Prostate gland (tissue), 2 donors: ENCODE data around the gene KRTAP20-2. TPM values are rescaled to one million over a fixed set of nuclear protein-coding genes. Genes with fewer than 3 reads are reported as not detected.

Source experiments
- DNase-seq: peaks from one replicate; pipeline ENCODE4 v3.0.0-alpha.2; 2019; ENCODE audit warnings: low spot score
- H3K27ac ChIP-seq, 2 donors: fragments of 200-600 bp; sonication (generic); 2 replicates each; pipeline ENCODE4 v1.5.1; 2017 to 2019
- H3K27me3 ChIP-seq: fragments of 200-600 bp; sonication (generic); replicated peaks from 2 replicates; pipeline ENCODE4 v1.5.1; 2019; ENCODE audit not compliant: insufficient read depth
- H3K36me3 ChIP-seq, 2 donors: fragments of 200-600 bp; sonication (generic); 1 replicate in 1 of 2; 2 replicates in 1 of 2; pipeline versions ENCODE4 v1.5.1 to v1.8.1; 2017 to 2019
- H3K4me1 ChIP-seq: fragments of 200-600 bp; sonication (generic); replicated peaks from 2 replicates; pipeline ENCODE4 v1.5.1; 2019
- H3K4me3 ChIP-seq, 2 donors: fragments of 200-600 bp; sonication (generic); 2 replicates each; pipeline ENCODE4 v1.5.1; 2017 to 2019
- H3K9me3 ChIP-seq: fragments of 200-600 bp; sonication (generic); 2 replicates; pipeline ENCODE4 v1.5.1; 2017
- POLR2A ChIP-seq: fragments of 450-650 bp; IDR thresholded peaks from one replicate; pipeline ENCODE4 v1.6.1; 2016; ENCODE audit warnings: antibody characterized with exemption, mild to moderate bottlenecking
- POLR2AphosphoS5 ChIP-seq: sonication (generic); formaldehyde crosslinking; IDR thresholded peaks from one replicate; pipeline ENCODE4 v1.6.1; 2017; ENCODE audit warnings: antibody characterized with exemption
- WGBS: methylation state at CpG from one replicate; pipeline ENCODE4 v1.1.5; 2018; 5-methylcytosine and 5-hydroxymethylcytosine counted together
- intact Hi-C: fragments of 100-400 bp; cut with DNase I; formaldehyde crosslinking; loops from one replicate; pipeline ENCODE4 v1.14.2; 2022
- total RNA-seq, 2 donors: library from RNA; depleted of rRNA; stranded (reverse); fragments of >200 nt; gene quantifications; one replicate each; pipeline ENCODE4 v1.1.0, GENCODE V29; 2016
- TF ChIP-seq, protein P1 (sequence below), 4 experiments: fragments of 200-600 bp in 2 of 4; fragments of 450-650 bp in 2 of 4; sonication (generic) in 2 of 4; IDR thresholded peaks; 1 replicate in 3 of 4; 2 replicates in 1 of 4; pipeline ENCODE4 v1.5.1; 2016 to 2019; ENCODE audit warnings: antibody characterized with exemption in 4 of 4, mild to moderate bottlenecking in 2 of 4, moderate library complexity in 2 of 4

The KRTAP20-2 gene
- total RNA-seq, 2 donors from 2014 or later = not detected

DNA sequence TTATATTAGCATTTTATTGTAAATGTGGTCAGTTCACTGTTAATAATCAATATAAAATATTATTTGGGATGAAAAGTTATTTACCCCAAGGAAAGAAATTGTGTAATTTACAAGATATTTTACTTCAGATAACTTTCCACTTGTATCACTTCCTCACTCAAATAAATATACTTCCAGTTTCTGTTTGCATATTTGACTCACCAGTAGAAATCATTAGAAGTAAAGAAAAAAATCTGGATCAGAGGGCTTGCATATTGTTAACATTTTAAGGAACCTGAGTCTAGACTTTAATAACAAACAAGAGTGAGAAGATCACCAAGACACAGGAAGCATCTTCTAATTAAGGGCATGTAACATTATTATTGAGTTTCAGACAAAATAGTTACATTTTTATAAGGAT lies 14.9 kb upstream of the KRTAP20-2 start:
- H3K4me3 ChIP-seq = no peak overlapping the region
- no peaks in the 10 kb centered on the region for H3K36me3 ChIP-seq
- H3K9me3 ChIP-seq = no peaks in the 10 kb centered on the region
- no peak for DNase-seq
- intact Hi-C loops = no loop called here
- H3K27me3 ChIP-seq = no peaks in the 10 kb centered on the region
- TF ChIP-seq POLR2A (no peak), POLR2AphosphoS5 (no peak)
- TF ChIP-seq, protein P1, sequence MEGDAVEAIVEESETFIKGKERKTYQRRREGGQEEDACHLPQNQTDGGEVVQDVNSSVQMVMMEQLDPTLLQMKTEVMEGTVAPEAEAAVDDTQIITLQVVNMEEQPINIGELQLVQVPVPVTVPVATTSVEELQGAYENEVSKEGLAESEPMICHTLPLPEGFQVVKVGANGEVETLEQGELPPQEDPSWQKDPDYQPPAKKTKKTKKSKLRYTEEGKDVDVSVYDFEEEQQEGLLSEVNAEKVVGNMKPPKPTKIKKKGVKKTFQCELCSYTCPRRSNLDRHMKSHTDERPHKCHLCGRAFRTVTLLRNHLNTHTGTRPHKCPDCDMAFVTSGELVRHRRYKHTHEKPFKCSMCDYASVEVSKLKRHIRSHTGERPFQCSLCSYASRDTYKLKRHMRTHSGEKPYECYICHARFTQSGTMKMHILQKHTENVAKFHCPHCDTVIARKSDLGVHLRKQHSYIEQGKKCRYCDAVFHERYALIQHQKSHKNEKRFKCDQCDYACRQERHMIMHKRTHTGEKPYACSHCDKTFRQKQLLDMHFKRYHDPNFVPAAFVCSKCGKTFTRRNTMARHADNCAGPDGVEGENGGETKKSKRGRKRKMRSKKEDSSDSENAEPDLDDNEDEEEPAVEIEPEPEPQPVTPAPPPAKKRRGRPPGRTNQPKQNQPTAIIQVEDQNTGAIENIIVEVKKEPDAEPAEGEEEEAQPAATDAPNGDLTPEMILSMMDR (IDR thresholded peaks at IDR 0.05) = no peak
- H3K4me1 ChIP-seq = no peaks in the 10 kb centered on the region
- H3K27ac ChIP-seq = no peak overlapping the region

DNA sequence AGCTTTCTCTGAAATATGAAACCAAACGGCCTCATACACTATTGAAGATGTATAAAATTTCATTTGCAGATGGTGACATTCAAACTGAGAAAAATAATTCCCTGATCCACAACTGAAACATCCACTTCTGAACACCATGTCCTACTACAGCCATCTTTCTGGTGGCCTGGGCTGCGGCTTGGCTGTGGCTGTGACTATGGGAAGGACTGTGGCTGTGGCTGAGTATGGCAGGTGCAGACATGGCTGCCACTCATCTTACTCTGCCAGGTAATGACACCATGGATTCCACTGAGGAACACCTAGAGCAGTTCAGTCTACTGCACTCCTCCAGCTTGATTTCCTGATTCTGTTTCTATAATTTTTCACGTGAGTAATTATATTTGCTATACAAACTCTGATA lies 14.5 kb upstream of the KRTAP20-2 start, which contains the start of gene KRTAP20-4:
Gene KRTAP20-4 (plus strand): TSS at position 106 of the 400 bp plus-strand sequence.
- no peak within 1 kb of the TSS for H3K4me3 ChIP-seq
- TF ChIP-seq POLR2AphosphoS5 (no peak), POLR2A (no peak)
- TF ChIP-seq, protein P1 (IDR thresholded peaks at IDR 0.05) = no peak
- no peaks in the 10 kb centered on the region for H3K27me3 ChIP-seq
- no peaks in the 10 kb centered on the region for H3K36me3 ChIP-seq
- WGBS = 70% methylated on average over 3 of the region's 3 CpGs
- intact Hi-C loops = no loop called here
- no peak within 1 kb of the TSS for H3K27ac ChIP-seq
- no peaks in the 10 kb centered on the region for H3K9me3 ChIP-seq
- DNase-seq = no peak
- no peaks in the 10 kb centered on the region for H3K4me1 ChIP-seq

DNA sequence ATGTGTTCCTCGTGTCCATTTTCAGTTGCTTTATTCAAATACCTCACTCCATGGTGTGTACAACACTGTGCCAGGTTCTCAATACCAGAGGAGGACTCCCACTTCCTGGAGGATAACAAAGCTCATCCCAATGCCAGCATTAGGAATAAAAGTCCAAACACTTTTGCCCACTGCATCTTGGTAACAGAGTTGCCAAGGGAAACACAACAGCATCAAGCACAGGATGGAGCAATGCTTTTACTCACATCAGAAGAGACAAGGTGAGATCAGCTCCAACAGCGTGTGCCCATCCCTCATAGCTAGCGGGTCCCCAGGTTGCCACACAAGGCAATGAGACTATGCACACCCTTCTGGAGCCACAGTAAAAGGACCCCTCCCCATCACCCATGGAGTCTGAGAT lies 11.6 kb upstream of the KRTAP20-2 start:
- no peaks in the 10 kb centered on the region for H3K36me3 ChIP-seq
- intact Hi-C loops = no loop called here
- H3K4me3 ChIP-seq = no peak overlapping the region
- H3K9me3 ChIP-seq = no peaks in the 10 kb centered on the region
- 96% methylated on average over 3 of the region's 3 CpGs for WGBS
- H3K4me1 ChIP-seq = no peaks in the 10 kb centered on the region
- H3K27me3 ChIP-seq = no peaks in the 10 kb centered on the region
- no peak overlapping the region for H3K27ac ChIP-seq
- TF ChIP-seq, protein P1 (IDR thresholded peaks at IDR 0.05) = no peak
- no peak for TF ChIP-seq POLR2A
- no peak for TF ChIP-seq POLR2AphosphoS5
- DNase-seq = no peak

DNA sequence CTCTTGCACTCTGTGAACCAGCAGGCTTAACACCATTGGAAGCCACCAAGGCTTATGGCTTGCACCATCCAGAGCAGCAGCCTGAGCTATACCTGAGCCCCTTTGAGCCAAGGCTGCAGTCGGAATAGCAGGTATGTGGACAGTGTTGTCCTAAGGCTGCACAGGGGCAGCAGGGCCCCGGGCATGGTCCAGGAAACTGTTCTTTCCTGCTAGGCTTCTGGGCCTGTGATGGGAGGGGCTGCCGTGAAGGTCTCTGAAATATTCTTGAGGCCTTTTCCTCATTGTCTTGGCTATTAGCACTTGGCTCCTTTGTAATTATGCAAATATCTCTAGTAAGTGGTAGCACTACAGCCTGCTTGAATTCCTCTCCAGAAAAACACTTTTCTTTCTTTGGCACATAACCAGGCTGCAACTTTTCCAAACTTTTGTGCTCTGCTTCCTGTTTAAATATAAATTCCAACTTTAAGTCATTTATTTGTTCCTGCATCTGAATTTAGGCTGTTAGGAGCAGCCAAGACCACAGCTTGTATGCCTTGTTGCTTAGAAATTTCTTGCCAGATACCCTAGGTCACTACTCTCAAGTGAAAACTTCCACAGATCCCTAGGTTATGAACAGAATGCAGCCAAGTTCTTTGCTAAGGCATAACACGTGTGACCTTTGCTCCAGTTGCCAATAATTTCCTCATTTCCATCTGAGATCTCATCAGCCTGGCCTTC lies 9.4 kb upstream of the KRTAP20-2 start:
- no peak for DNase-seq
- no peaks in the 10 kb centered on the region for H3K4me1 ChIP-seq
- no peaks in the 10 kb centered on the region for H3K36me3 ChIP-seq
- intact Hi-C loops = no loop called here
- TF ChIP-seq, protein P1 (IDR thresholded peaks at IDR 0.05) = no peak
- TF ChIP-seq POLR2A (no peak), POLR2AphosphoS5 (no peak)
- H3K27ac ChIP-seq = no peak overlapping the region
- no peak overlapping the region for H3K4me3 ChIP-seq
- WGBS = 91% methylated on average over 4 of the region's 4 CpGs
- no peaks in the 10 kb centered on the region for H3K9me3 ChIP-seq
- H3K27me3 ChIP-seq = no peaks in the 10 kb centered on the region

DNA sequence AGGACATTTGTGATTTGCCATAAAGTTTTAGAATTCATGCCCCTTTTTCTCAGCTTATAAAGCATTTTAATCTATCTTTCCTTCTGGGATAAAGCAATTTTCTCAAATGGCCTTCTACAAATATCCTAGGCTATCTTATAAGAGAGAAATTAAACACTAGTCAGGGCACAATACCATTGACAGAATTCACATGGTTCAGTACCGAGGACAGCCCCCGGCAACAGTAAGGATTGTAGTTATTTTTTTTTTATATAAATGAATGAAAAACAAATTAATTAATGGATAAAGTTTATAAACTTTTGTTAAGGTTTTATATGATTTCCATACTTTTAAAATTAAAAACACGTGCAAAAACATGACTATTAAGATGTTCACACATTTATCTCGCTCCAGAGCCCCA lies 6.9 kb upstream of the KRTAP20-2 start:
- no peaks in the 10 kb centered on the region for H3K9me3 ChIP-seq
- H3K4me3 ChIP-seq = no peak overlapping the region
- no peaks in the 10 kb centered on the region for H3K27me3 ChIP-seq
- no peaks in the 10 kb centered on the region for H3K36me3 ChIP-seq
- H3K27ac ChIP-seq = no peak overlapping the region
- DNase-seq = no peak
- no peaks in the 10 kb centered on the region for H3K4me1 ChIP-seq
- WGBS = 92% methylated on average over 4 of the region's 4 CpGs
- intact Hi-C loops = no loop called here
- TF ChIP-seq, protein P1 (IDR thresholded peaks at IDR 0.05) = no peak
- TF ChIP-seq POLR2A (no peak), POLR2AphosphoS5 (no peak)
